Activated naive CD4-positive, alpha-beta T cell treated with anti-CD3 and anti-CD28 coated beads for 36 hours (primary cell): ENCODE measurements around the gene ZNF747. TPM values are rescaled to one million over a fixed set of nuclear protein-coding genes. Genes with fewer than 3 reads are reported as not detected.
"Not testable (repeated sequence)": the region's sequence is repeated elsewhere in the genome, so short reads cannot be mapped to it uniquely, and the experiment has no call there.

Experiments
- CTCF ChIA-PET: fragments of 350-600 bp; sonication (Branson Sonifier 250); formaldehyde crosslinking; loops from one replicate; lab custom pipeline; 2021; ENCODE audit warnings: antibody characterized with exemption; lab: Charles Lee
- DNase-seq: peaks from one replicate; pipeline ENCODE4 v3.0.0-alpha.2; 2020
- H3K27ac Mint-ChIP-seq: one replicate; pipeline ENCODE4 v1.8.0; 2021; ENCODE audit warnings: mild to moderate bottlenecking, mixed read lengths
- H3K27me3 Mint-ChIP-seq: one replicate; pipeline ENCODE4 v1.8.0; 2021; ENCODE audit warnings: low read depth, mixed read lengths
- H3K36me3 Mint-ChIP-seq: one replicate; pipeline ENCODE4 v1.8.0; 2021; ENCODE audit warnings: low read depth, mixed read lengths
- H3K4me1 Mint-ChIP-seq: one replicate; pipeline ENCODE4 v1.8.0; 2021; ENCODE audit warnings: low read depth, mixed read lengths
- H3K4me3 Mint-ChIP-seq: one replicate; pipeline ENCODE4 v1.8.0; 2021; ENCODE audit warnings: mild to moderate bottlenecking, moderate library complexity, mixed read lengths
- H3K9me3 Mint-ChIP-seq: one replicate; pipeline ENCODE4 v1.8.0; 2021; ENCODE audit warnings: mixed read lengths
- intact Hi-C: fragments of 100-400 bp; cut with micrococcal nuclease; formaldehyde crosslinking; loops from one replicate; pipeline ENCODE4 v1.15.1; 2023
- total RNA-seq, 2 experiments: library from RNA; stranded (reverse); gene quantifications; one replicate each; pipeline ENCODE4 v1.2.3, GENCODE V29; 2021

Gene ZNF747
- total RNA-seq, 2 experiments from 2014 or later, result 5.1 to 6.1 TPM

DNA sequence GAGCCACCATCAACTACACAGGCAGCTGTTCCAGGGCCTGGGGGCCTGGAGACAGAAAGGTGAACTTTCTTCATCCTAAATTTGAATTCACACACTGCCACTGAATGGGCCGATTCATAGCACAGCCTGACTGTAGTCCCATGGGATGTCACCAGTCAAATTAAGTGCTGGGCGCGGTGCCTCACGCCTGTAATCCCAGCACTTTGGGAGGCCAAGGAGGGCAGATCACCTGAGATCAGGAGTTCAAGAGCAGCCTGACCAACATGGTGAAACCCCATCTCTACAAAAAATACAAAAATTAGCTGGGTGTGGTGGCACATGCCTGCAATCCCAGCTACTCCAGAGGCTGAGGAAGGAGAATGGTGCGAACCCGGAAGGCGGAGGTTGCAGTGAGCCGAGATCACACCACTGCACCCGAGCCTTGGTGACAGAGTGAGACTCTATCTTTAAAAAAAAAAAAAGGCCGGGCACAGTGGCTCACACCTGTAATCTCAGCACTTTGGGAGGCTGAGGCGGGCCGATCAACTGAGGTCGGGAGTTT, 5.4 kb upstream of the ZNF747 start:
- H3K9me3 Mint-ChIP-seq, intact Hi-C loops, DNase-seq, H3K27me3 Mint-ChIP-seq, H3K4me3 Mint-ChIP-seq, H3K27ac Mint-ChIP-seq: not testable (repeated sequence)
- Mint-ChIP-seq H3K36me3 (peaks cover 34% of the 10 kb centered on the region), H3K4me1 (peaks cover 28% of the 10 kb centered on the region)
- CTCF ChIA-PET, result interaction anchor here (1.4 kb wide), 1 partner anchor 59 kb away, joined by 3 read pairs; no protein-coding TSS in a partner anchor

DNA sequence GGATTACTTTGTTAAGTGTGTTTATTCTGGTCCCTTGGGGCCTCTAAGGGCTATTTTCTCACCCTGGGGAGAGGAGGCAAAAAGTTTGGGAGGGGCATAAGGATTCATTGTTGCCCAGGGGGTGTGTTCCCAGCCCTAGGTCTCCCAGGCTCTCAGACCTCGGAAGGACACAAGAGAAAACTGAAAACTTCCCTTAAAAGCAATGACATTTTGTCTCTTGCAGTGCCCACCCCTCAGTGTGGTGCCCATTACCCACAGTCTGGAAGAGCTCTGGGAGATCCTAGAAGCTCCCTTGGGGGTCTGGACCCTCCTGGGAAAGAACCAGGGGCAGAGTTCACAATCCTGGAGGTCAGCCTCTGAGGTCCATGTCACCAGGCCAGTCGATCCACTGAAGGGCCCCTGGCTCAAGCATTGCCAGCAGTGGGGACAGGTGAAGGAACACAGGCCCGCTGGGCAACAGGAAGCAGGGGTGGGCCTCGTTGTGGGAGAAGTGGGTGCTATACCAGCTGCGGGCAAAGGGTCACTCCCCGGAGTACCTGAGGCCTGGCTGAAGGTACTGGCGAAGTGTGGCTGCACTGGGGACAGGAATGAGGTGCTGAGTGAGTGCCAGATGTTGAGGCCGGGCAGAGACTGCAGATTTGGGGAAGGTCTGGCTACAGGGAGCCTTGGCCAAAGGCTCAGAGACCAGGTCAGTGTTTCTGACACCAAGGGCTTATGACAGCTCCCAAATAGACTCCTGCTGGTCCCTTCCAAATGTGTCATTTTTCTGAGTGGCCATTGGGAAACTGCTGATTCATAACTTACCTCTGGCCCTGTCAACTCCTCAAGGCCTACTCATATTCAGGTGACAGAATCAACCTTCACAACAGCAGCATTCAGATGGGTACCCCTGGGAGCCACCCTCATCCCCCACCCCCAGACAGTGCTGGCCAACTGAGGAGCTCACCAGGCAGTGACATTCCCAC, 4.6 kb upstream of the ZNF747 start:
- DNase-seq, result no peak
- no peak overlapping the region for H3K27ac Mint-ChIP-seq
- peaks cover 28% of the 10 kb centered on the region for H3K4me1 Mint-ChIP-seq
- CTCF ChIA-PET, result interaction anchor here (1.0 to 1.4 kb wide), 2 partner anchors 59 to 109 kb away, joined by 3 read pairs; partner anchors contain the start of gene DCTPP1
- peaks cover 35% of the 10 kb centered on the region for H3K36me3 Mint-ChIP-seq
- H3K27me3 Mint-ChIP-seq, result no peaks in the 10 kb centered on the region
- no peak overlapping the region for H3K4me3 Mint-ChIP-seq
- intact Hi-C loops, result no loop called here
- no peaks in the 10 kb centered on the region for H3K9me3 Mint-ChIP-seq

DNA sequence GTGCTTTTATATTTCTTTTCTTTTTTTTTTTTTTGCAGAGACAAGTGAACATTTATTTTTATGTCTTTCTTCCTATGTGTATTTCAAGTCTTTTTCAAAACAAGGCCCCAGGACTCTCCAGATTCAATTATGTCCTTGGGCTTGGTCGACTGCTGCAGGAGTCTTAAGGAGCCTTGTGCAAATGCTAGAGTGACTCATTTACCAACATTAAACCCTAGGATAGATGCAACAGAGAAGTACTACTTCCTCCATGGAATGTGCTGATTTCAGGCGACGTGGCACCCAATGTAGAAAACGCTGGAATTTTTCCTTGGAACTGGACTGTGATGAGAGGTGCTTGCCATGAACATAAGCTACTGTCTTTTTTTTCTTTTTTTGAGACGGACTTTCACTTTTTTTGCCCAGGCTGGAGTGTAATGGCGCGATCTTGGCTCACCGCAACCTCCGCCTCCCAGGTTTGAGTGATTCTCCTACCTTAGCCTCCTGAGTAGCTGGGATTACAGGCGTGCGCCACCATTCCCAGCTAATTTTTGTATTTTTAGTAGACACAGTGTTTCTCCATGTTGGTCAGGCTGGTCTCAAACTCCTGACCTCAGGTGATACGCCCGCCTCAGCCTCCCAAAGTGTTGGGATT, 1.9 kb upstream of the ZNF747 start:
- intact Hi-C loops, H3K9me3 Mint-ChIP-seq, H3K27me3 Mint-ChIP-seq, DNase-seq: not testable (repeated sequence)
- Mint-ChIP-seq H3K4me1 (peaks cover 34% of the 10 kb centered on the region), H3K4me3 (peak overlapping the region; percentile 96), H3K36me3 (peaks cover 39% of the 10 kb centered on the region), H3K27ac (peak overlapping the region; percentile 99)
- CTCF ChIA-PET, result interaction anchor here (0.7 to 3.5 kb wide), 21 partner anchors 17 to 122 kb away, joined by 3 to 26 read pairs (median 6); partner anchors contain the start of genes FBRS, ITGAL, ZNF688 and ZNF764

DNA sequence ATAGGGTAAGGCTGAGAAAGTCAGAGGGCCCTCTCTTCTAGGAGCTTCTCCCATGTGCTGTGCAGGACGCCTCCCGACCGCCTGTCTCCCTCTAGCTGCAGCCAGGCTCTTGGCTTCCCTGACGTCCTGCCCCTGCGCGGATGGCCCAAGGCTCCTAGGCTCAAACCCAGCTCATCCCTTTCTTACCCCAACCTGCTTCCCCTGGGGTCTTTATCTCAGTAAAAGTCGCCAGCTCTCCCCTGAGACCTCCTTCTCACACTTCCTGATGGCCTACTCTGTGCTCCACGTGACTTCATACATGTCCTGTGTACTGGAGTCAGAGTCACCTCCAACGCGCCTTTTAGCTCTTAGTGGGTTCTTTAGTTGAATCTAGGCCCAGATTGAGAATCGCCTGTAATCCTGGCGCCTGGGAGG, 1.1 kb upstream of the ZNF747 start:
- Mint-ChIP-seq H3K9me3 (no peaks in the 10 kb centered on the region), H3K36me3 (peaks cover 39% of the 10 kb centered on the region), H3K4me1 (peaks cover 38% of the 10 kb centered on the region), H3K27ac (peak overlapping the region; percentile 99), H3K27me3 (no peaks in the 10 kb centered on the region), H3K4me3 (peak overlapping the region; percentile 96)
- intact Hi-C loops, result loop anchor here (1.0 to 2.0 kb wide), 11 partner anchors 8 to 164 kb away; partner anchors contain the start of genes DCTPP1, FBRS, SEPHS2 and ZNF764
- CTCF ChIA-PET, result interaction anchor here (0.6 to 3.5 kb wide), 32 partner anchors 18 to 123 kb away, joined by 3 to 26 read pairs (median 4); partner anchors contain the start of genes DCTPP1, FBRS, ITGAL and ZNF688
- peak; percentile 85 for DNase-seq

DNA sequence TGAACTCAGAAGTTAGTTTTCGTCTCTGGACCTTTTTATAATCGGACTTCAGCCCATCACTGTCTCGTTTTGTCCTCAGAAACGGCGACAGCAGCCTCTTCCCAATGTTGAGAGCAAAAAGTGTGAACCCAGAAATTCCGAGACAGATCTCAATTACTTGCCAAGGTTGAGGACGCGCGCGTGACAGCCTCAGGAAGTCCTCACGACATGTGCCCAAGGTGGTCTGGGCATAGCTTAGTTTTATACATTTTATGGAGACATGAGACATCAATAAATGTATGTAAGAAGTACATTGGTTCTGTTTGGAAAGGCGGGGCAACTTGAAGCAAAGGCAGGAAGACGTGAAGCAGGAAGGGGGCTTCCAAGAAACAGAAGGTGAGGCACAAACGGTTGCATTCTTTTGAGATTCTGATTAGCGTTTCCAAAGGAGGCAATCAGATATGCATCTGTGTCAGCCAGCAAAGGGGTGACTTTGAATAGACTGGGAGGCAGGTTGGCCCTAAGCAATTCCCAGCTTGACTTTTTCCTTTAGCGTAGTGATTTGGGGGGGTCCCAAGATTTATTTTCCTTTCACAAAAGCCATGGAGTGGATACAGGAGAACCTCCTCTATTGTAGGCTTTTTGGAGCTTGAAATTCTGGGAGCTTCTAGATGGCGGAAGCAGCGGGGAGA, 583 bp upstream of the ZNF747 start:
- peaks cover 44% of the 10 kb centered on the region for H3K4me1 Mint-ChIP-seq
- intact Hi-C loops, result loop anchor here (1.0 to 2.0 kb wide), 11 partner anchors 8 to 164 kb away; partner anchors contain the start of genes DCTPP1, FBRS, SEPHS2 and ZNF764
- peak overlapping the region; percentile 99 for H3K27ac Mint-ChIP-seq
- H3K27me3 Mint-ChIP-seq, result no peaks in the 10 kb centered on the region
- CTCF ChIA-PET, result interaction anchor here (0.6 to 3.5 kb wide), 32 partner anchors 16 to 123 kb away, joined by 3 to 26 read pairs (median 4); partner anchors contain the start of genes DCTPP1, FBRS, ITGAL and ZNF688
- H3K4me3 Mint-ChIP-seq, result peak overlapping the region; percentile 96
- DNase-seq, result peak; percentile 47
- H3K36me3 Mint-ChIP-seq, result peaks cover 39% of the 10 kb centered on the region
- no peaks in the 10 kb centered on the region for H3K9me3 Mint-ChIP-seq

DNA sequence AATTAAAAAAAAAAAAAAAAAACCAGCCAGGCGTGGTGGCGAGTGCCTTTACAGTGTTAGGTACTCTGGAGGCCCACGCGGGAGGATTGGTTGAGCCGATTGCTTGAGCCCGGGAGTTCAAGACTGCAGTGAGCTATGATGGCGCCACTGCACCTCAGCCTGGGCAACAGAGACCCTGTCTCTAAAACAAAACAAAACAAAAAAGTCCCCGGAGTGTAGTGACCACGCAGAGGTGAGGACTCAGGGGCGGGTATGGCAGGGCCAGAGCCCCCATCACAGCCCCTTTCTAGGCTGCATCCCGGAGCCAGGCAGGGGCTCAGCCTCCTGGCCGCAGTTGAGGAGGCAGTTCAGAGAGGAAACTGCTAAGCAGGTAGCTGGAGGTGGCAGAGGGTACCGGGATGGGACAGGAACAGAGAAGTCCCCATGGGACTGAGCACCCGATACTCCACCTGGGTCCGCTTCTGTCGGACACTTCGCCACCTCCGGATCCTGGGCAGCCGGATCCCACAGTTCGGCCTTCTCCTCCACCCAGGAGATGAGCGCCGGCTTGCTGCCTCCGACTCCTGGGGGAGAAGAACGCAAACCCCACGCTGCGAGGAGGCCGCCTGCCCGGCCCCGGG, 800 bp downstream of the ZNF747 start:
- Mint-ChIP-seq H3K4me1 (peaks cover 53% of the 10 kb centered on the region), H3K27ac (peak overlapping the region; percentile 99), H3K9me3 (no peaks in the 10 kb centered on the region), H3K4me3 (peak overlapping the region; percentile 96), H3K36me3 (peaks cover 33% of the 10 kb centered on the region), H3K27me3 (no peaks in the 10 kb centered on the region)
- intact Hi-C loops, result loop anchor here (1.0 to 2.0 kb wide), 3 partner anchors 25 to 125 kb away; partner anchors contain the start of genes FBRS, ZNF764 and ZNF785
- CTCF ChIA-PET, result interaction anchor here (0.6 to 3.5 kb wide), 5 partner anchors 18 to 85 kb away, joined by 3 to 26 read pairs (median 3); partner anchors contain the start of genes ZNF688 and ZNF785
- DNase-seq, result peak; percentile 56

DNA sequence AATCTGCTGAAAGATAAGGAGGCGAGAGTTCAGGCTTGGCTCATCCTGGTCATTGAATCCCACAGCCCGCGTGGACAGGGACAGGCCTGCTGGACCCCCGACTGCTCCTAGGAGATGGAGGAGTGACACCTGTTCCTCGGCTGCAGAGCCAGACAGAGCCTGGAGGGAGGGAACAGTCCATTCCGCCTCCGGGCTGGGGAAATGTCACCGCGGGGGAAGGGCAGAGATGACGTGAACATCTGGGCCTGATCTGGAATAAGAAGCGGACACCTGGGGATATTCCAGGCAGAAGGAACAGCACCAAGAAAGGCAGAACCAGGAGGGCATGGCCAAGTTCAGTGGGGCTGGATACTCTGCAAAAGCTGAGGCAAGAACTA, 1.5 kb downstream of the ZNF747 start:
- CTCF ChIA-PET, result interaction anchor here (1.4 to 3.5 kb wide), 2 partner anchors 39 to 84 kb away, joined by 9 to 26 read pairs; partner anchors contain the start of gene ZNF688
- Mint-ChIP-seq H3K4me3 (peak overlapping the region; percentile 72), H3K9me3 (no peaks in the 10 kb centered on the region), H3K27me3 (no peaks in the 10 kb centered on the region), H3K4me1 (peaks cover 53% of the 10 kb centered on the region), H3K36me3 (peaks cover 30% of the 10 kb centered on the region), H3K27ac (peak overlapping the region; percentile 76)
- DNase-seq, result no peak
- intact Hi-C loops, result no loop called here

DNA sequence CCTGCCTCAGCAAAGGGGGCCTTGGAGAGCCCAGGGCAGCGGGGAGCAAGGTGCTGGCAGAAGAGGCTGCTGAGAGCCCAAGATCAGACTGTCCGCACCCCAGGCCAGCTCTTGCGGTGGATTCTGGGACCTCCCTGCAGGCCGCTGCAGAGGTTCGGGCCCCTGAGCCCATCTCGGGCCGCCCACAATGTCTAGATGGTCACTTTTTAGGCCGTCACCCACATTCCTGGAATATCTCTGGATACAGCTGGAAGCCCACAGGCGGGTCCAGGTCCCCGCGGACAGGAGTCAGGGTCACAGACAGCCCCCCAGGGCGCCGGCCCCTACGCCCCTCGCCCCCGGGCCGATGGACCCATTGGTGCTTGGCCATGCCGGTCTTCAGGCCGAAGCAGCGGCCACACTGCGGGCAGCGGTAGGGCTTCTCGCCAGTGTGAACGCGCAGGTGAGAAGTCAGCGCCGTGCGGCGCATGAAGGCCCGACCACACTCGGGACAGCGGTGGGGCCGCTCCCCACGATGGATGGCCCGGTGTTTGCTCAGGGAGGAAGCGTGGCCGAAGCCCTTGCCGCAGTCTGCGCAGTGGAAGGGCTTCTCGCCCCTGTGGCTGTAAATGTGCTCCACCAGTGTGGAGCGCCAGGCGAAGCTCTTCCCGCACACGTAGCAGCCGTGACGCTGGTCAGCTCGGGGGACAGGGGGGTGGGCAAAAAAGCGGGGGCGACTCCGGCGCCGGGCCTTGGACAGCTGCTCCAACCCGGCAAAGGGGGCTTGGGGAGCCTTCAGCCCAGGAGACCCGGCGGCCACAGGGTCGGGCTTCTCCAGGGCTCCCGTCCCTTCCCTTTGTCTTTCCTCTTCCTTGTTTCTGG, 2.1 kb downstream of the ZNF747 start:
- Mint-ChIP-seq H3K4me1 (peaks cover 52% of the 10 kb centered on the region), H3K27ac (no peak overlapping the region), H3K4me3 (peak overlapping the region; percentile 72), H3K36me3 (peaks cover 25% of the 10 kb centered on the region), H3K9me3 (no peaks in the 10 kb centered on the region), H3K27me3 (no peaks in the 10 kb centered on the region)
- CTCF ChIA-PET, result no interaction called here
- DNase-seq, result no peak
- intact Hi-C loops, result no loop called here

DNA sequence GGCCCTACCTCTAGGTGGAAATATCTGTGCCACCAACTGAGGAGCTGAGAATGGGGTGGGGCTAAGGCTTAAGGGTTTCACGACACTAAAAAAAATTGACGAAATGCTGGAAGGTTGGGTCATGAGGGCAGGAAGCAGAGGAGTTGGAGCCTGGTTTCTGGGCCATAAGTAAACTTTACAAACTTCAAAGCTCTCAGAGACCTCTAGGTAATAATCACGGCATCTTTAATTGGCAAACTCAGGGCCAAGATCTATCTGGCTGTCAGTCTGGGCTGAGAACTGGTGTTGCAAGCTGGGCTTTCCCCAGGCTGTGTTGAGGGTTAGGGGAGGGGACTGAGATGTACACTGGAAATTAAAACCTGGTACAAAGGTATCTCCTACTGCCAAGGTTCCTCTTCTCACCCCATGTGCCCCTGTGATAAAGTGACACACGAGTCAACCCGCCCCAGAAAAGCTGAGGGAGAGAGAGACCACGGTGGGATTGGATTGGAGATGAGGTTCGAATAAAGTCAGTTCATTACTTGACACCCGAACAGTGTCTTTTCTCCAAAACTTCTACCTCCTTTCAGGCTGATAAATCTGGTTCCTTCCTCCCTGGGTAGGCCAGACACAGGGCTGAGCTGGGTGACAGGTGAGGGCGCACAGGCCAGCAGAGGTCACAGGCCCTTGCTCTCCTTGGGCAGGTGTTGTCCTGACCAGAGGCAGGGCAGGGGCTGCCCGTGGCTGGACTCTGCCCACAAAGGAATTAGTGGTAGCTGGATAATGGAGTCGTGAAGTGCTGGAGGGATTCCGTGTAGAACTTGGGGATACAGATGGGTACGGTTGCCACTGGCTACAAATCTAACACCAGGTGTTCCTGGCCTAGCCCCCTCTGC, 4.3 kb downstream of the ZNF747 start:
- CTCF ChIA-PET, result interaction anchor here (0.7 to 3.4 kb wide), 6 partner anchors 42 to 128 kb away, joined by 3 to 8 read pairs (median 3); partner anchors contain the start of genes DCTPP1, FBRS and SEPHS2
- H3K36me3 Mint-ChIP-seq, result peaks cover 7% of the 10 kb centered on the region
- peak; percentile 28 for DNase-seq
- H3K4me3 Mint-ChIP-seq, result no peak overlapping the region
- intact Hi-C loops, result no loop called here
- H3K27me3 Mint-ChIP-seq, result no peaks in the 10 kb centered on the region
- no peaks in the 10 kb centered on the region for H3K9me3 Mint-ChIP-seq
- H3K27ac Mint-ChIP-seq, result peak overlapping the region; percentile 81
- H3K4me1 Mint-ChIP-seq, result peaks cover 42% of the 10 kb centered on the region
